ENCODE data around the gene FHAD1. TPM values are rescaled to one million over a fixed set of nuclear protein-coding genes. Genes with fewer than 3 reads are reported as not detected.

Gene FHAD1
- total RNA-seq, 1 experiment from 2014 or later: 1.9 TPM

DNA sequence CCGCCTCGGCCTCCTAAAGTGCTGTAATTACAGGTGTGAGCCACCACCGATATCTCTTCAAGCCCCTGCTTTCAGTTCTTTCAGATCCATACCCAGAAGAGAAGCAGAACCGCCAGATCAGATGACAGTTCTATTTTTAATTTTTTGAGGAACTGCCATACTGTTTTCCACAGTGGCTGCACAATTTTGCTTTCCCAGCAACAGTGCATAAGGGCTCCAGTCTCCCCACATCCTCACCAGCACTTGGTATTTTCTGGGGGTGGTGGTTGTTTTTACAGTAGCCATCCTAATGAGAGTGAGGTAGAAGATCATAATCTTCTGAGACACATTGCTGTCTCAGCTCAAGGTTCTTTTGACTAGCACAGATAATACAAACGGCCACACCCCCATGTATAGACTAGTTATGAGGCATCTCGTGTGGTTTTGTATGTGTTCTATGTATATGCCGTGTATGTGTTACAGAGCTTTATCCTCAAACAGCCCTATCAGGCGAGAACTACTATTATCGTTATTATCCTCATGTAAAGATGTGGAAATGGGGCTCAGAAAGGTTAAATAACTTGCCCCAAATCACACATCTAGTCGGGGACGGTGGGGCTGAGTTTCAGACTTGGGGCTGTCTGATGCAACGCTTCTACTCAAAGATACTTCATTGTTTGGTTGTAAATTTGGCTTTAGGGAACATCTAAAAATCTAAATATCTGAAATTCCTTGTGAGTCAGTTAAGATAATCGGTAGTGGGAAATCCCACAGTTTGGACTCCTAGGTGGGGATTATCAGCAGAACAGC is 12.0 kb downstream of the FHAD1 start:
- H3K27ac Mint-ChIP-seq: no peak overlapping the region
- Histone ChIP-seq H3K9me3 (ENCODE audit: control insufficient read depth, low read depth, low read length) (no peaks in the 10 kb centered on the region), H2BK120ac (ENCODE audit: low read depth, low read length, poor library complexity, severe bottlenecking) (no peak overlapping the region), H2BK20ac (ENCODE audit: low read depth, low read length, poor library complexity, severe bottlenecking) (no peak overlapping the region), H3T11ph (ENCODE audit: low read length) (no peak overlapping the region), H3K23ac (ENCODE audit: insufficient read length, low read depth, low read length) (no peak overlapping the region), H3K4me1 (ENCODE audit: insufficient read depth, low read length) (no peaks in the 10 kb centered on the region), H3K18ac (ENCODE audit: insufficient read length, low read depth, low read length) (no peak overlapping the region), H3K27ac (ENCODE audit: insufficient read length, low read depth, low read length) (no peak overlapping the region), H4K91ac (ENCODE audit: insufficient read length, low read depth, low read length) (no peak overlapping the region), H2AK5ac (ENCODE audit: insufficient read length, low read length) (no peak overlapping the region), H2BK12ac (ENCODE audit: insufficient read length, low read depth, low read length) (no peak overlapping the region), H3K27me3 (ENCODE audit: insufficient read depth, low read length) (no peaks in the 10 kb centered on the region), H2BK15ac (ENCODE audit: low read depth, low read length) (no peak overlapping the region), H3K79me2 (ENCODE audit: insufficient read depth, low read length) (no peaks in the 10 kb centered on the region), H4K8ac (replicated peaks; ENCODE audit: insufficient read length, low read depth, low read length) (no peak overlapping the region), H3K23me2 (ENCODE audit: insufficient read length, low read depth, low read length, poor library complexity, severe bottlenecking) (no peaks in the 10 kb centered on the region), H3K4me2 (ENCODE audit: insufficient read depth, insufficient read length, low read length) (no peak overlapping the region), H4K5ac (ENCODE audit: insufficient read length, low read depth, low read length) (no peak overlapping the region), H4K20me1 (ENCODE audit: control insufficient read depth, insufficient read depth, insufficient read length) (no peaks in the 10 kb centered on the region), H3K79me1 (ENCODE audit: insufficient read depth, low read depth, low read length, poor library complexity, severe bottlenecking) (no peaks in the 10 kb centered on the region), H3K14ac (ENCODE audit: insufficient read depth, low read length) (no peak overlapping the region), H3K4ac (ENCODE audit: low read depth, low read length) (no peak overlapping the region), H2AFZ (ENCODE audit: low read length) (no peak overlapping the region), H3K56ac (ENCODE audit: insufficient read length, low read depth, low read length) (no peak overlapping the region), H3K9ac (ENCODE audit: extremely low read depth, insufficient read length, low read length) (no peak overlapping the region), H2BK5ac (ENCODE audit: insufficient read length, low read length) (no peak overlapping the region)
- H3K9me3 Mint-ChIP-seq: no peaks in the 10 kb centered on the region
- no peak for TF ChIP-seq CTCF (conservative IDR thresholded peaks at IDR 0.05)
- H3K27me3 Mint-ChIP-seq (ENCODE audit: low read depth): peaks cover 8% of the 10 kb centered on the region
- H3K36me3 Mint-ChIP-seq (ENCODE audit: insufficient read depth in 1 of 3, low read depth in 3 of 3): no peaks in the 10 kb centered on the region
- H3K4me1 Mint-ChIP-seq: peaks cover 14 to 18% of the 10 kb centered on the region in 2 experiments
- no peak for DNase-seq
- H3K4me3 Mint-ChIP-seq: no peak overlapping the region
- WGBS (ENCODE audit: extremely low coverage, insufficient read length, low lambda C conversion rate): no CpG with 5 or more reads among the region's 13 CpGs
